GM23338 (cell line): ENCODE data around the gene SLC27A3. TPM values are rescaled to one million over a fixed set of nuclear protein-coding genes. Genes with fewer than 3 reads are reported as not detected.

ENCODE experiments used
- ATAC-seq: fragments of 200-7000 bp; cut with Tn5 transposase; 3 replicates; pipeline ENCODE4 v1.9.1; 2020
- DNase-seq: peaks from one replicate; pipeline ENCODE4 v3.0.0-alpha.2; 2015; ENCODE audit warnings: low spot score
- H2AFZ ChIP-seq: fragments of 200-600 bp; sonication (generic); 2 replicates; pipeline ENCODE4 v1.8.0; 2016; ENCODE audit warnings: antibody characterized with exemption, mild to moderate bottlenecking, moderate library complexity
- H3F3A ChIP-seq: fragments of 200-600 bp; sonication (generic); replicated peaks from 2 replicates; pipeline ENCODE4 v1.8.0; 2017; ENCODE audit warnings: antibody characterized with exemption, mixed run types, low read depth
- H3K27ac ChIP-seq: fragments of 200-600 bp; sonication (generic); 2 replicates; pipeline ENCODE4 v1.6.1; 2016; ENCODE audit warnings: low read depth
- H3K27me3 ChIP-seq: fragments of 200-600 bp; sonication (generic); 2 replicates; pipeline ENCODE4 v1.8.0; 2016; ENCODE audit warnings: mild to moderate bottlenecking, mixed run types, moderate library complexity; ENCODE audit not compliant: insufficient read depth
- H3K36me3 ChIP-seq: fragments of 200-600 bp; sonication (generic); 2 replicates; pipeline ENCODE4 v1.8.0; 2016; ENCODE audit warnings: mild to moderate bottlenecking; ENCODE audit not compliant: insufficient read depth
- H3K4me1 ChIP-seq: fragments of 200-600 bp; sonication (generic); 2 replicates; pipeline ENCODE4 v1.8.0; 2016; ENCODE audit warnings: mild to moderate bottlenecking, moderate library complexity; ENCODE audit not compliant: insufficient read depth
- H3K4me2 ChIP-seq: fragments of 200-600 bp; sonication (generic); 2 replicates; pipeline ENCODE4 v1.7.1; 2017; ENCODE audit warnings: mixed run types
- H3K4me3 ChIP-seq: fragments of 200-600 bp; sonication (generic); 2 replicates; pipeline ENCODE4 v1.6.1; 2016; ENCODE audit warnings: mixed run types
- H3K79me2 ChIP-seq: fragments of 200-600 bp; sonication (generic); replicated peaks from 2 replicates; pipeline ENCODE4 v1.8.0; 2017; ENCODE audit warnings: mild to moderate bottlenecking; ENCODE audit not compliant: insufficient read depth
- H3K9me2 ChIP-seq: fragments of 200-600 bp; sonication (generic); 2 replicates; pipeline ENCODE4 v1.8.0; 2017; ENCODE audit not compliant: insufficient read depth
- H4K20me1 ChIP-seq: fragments of 200-600 bp; sonication (generic); replicated peaks from 2 replicates; pipeline ENCODE4 v1.8.0; 2017; ENCODE audit warnings: mild to moderate bottlenecking; ENCODE audit not compliant: insufficient read depth
- H3K27ac Mint-ChIP-seq: 2 replicates; pipeline ENCODE4 v1.8.0; 2020; ENCODE audit warnings: inconsistent platforms, mild to moderate bottlenecking, moderate library complexity, mixed read lengths
- H3K27me3 Mint-ChIP-seq: 3 replicates; pipeline ENCODE4 v1.8.0; 2022; ENCODE audit warnings: low read depth, mild to moderate bottlenecking, moderate library complexity, mixed read lengths, inconsistent platforms; ENCODE audit not compliant: insufficient read depth, poor library complexity
- H3K36me3 Mint-ChIP-seq: 3 replicates; pipeline ENCODE4 v1.8.0; 2021; ENCODE audit warnings: low read depth, mild to moderate bottlenecking, inconsistent platforms, moderate library complexity, mixed read lengths
- H3K4me1 Mint-ChIP-seq: 3 replicates; pipeline ENCODE4 v1.8.0; 2020; ENCODE audit warnings: mild to moderate bottlenecking, inconsistent platforms, mixed read lengths
- H3K4me3 Mint-ChIP-seq: 3 replicates; pipeline ENCODE4 v1.8.0; 2021; ENCODE audit warnings: moderate library complexity, mild to moderate bottlenecking, inconsistent platforms, mixed read lengths
- H3K9me3 Mint-ChIP-seq: 3 replicates; pipeline ENCODE4 v1.8.0; 2020; ENCODE audit warnings: moderate library complexity, mild to moderate bottlenecking, inconsistent platforms, mixed read lengths
- CREB1 ChIP-seq: fragments of 250-450 bp; sonication (Bioruptor Pico); IDR thresholded peaks from 2 replicates; pipeline ENCODE4 v1.5.0; 2020; ENCODE audit warnings: low read depth, mild to moderate bottlenecking, moderate library complexity
- CTCF ChIP-seq, 2 experiments: fragments of 200-600 bp in 1 of 2; sonication (generic) in 1 of 2; conservative IDR thresholded peaks; 2 replicates each; pipeline versions ENCODE4 v1.5.1 to v1.6.1; 2016 to 2017; ENCODE audit warnings: antibody characterized with exemption in 2 of 2, low read depth in 2 of 2, mild to moderate bottlenecking in 2 of 2, moderate library complexity in 1 of 2
- ETS1 ChIP-seq: IDR thresholded peaks from 2 replicates; pipeline ENCODE4 v1.6.1; 2016; ENCODE audit warnings: antibody characterized with exemption
- EZH2 ChIP-seq: fragments of 200-600 bp; sonication (generic); IDR thresholded peaks from one replicate; pipeline ENCODE4 v1.8.0; 2017; ENCODE audit warnings: antibody characterized with exemption, mild to moderate bottlenecking, low read depth; ENCODE audit not compliant: unreplicated experiment
- EZH2phosphoT487 ChIP-seq: fragments of 200-600 bp; sonication (generic); IDR thresholded peaks from one replicate; pipeline ENCODE4 v1.8.1; 2018; ENCODE audit warnings: antibody characterized with exemption; ENCODE audit not compliant: unreplicated experiment
- JUNB ChIP-seq: IDR thresholded peaks from one replicate; pipeline ENCODE4 v1.6.1; 2016; ENCODE audit warnings: antibody characterized with exemption; ENCODE audit not compliant: unreplicated experiment
- NANOG ChIP-seq: IDR thresholded peaks from 2 replicates; pipeline ENCODE4 v1.6.1; 2016; ENCODE audit warnings: antibody characterized with exemption, borderline replicate concordance
- POLR2AphosphoS5 ChIP-seq: IDR thresholded peaks from 2 replicates; pipeline ENCODE4 v1.6.1; 2016; ENCODE audit warnings: antibody characterized with exemption, low read depth
- STAT1 ChIP-seq: IDR thresholded peaks from one replicate; pipeline ENCODE4 v1.6.1; 2016; ENCODE audit warnings: antibody characterized with exemption; ENCODE audit not compliant: unreplicated experiment
- ZNF114 ChIP-seq: fragments of 250-450 bp; sonication (Bioruptor Pico); IDR thresholded peaks from 2 replicates; pipeline ENCODE4 v1.5.0; 2020; ENCODE audit warnings: mild to moderate bottlenecking, moderate library complexity
- ZNF331 ChIP-seq: fragments of 250-450 bp; sonication (Bioruptor Pico); IDR thresholded peaks from 2 replicates; pipeline ENCODE4 v1.5.0; 2020; ENCODE audit warnings: low read depth, mild to moderate bottlenecking, moderate library complexity
- ZNF462 ChIP-seq: fragments of 250-450 bp; sonication (Bioruptor Pico); IDR thresholded peaks from 2 replicates; pipeline ENCODE4 v1.5.0; 2020; ENCODE audit warnings: mild to moderate bottlenecking, moderate library complexity
- polyA plus RNA-seq: library from polyadenylated mRNA; unstranded; fragments of >200 nt; fragmentation: Nextera tagmentation; extraction: Ambion mirVana; gene quantifications from 2 replicates; pipeline ENCODE4 v1.2.1, GENCODE V29; 2016
- total RNA-seq: library from RNA; depleted of rRNA; stranded (reverse); fragments of >200 nt; shearing (Covaris generic); gene quantifications from 2 replicates; pipeline ENCODE4 v1.2.3, GENCODE V29; 2014
- TF ChIP-seq, protein P1 (sequence below): IDR thresholded peaks from one replicate; pipeline ENCODE4 v1.6.1; 2018; ENCODE audit warnings: antibody characterized with exemption; ENCODE audit not compliant: unreplicated experiment

Gene SLC27A3
- total and polyA plus RNA-seq, 2 experiments from 2014 or later: 24.2 to 26.3 TPM

DNA sequence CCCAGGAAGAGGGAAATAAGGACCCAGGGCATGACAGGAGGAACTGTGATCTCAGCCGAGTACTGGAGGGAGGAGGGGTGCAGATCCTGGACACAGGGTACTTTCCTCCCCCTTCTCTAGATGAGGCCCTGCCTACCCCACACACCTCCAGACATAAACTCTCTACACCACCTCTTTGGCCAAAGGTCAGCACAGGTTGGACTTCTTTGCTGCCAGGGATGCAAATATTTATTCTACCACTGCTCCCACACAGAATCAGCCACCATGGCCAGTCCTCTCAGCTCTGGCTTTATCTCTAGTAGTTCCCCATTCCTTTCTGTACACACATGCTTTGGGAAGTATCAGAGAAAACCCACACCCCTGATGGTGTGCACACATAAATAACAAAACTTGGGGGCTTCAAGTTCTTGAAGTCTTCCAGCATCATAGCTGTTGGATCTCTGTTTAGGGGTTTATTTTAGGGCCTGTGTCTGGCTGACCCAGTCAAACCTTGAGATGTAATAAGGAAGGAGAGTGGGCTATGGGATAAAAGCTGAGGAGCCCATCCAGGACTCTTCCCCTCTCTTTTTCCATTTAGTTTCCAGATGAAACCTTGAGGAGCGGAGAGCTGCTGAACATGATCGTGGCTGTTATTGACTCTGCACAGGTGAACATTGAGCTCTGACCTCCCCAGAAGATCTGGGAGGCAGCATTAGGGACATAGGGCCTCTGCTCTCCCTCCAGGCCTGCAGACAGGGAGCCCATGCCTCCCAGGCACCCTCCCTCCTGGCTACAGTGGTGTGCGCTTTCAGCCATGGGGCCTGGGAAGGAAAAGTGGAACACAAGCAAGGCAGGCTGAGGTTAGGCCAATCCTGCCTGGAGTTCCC is 6.7 kb upstream of the SLC27A3 start:
- H3K27ac Mint-ChIP-seq: no peak overlapping the region; the same call in 1 of the 2 replicates

More for the DNA sequence above, 6.7 kb upstream of the SLC27A3 start:
- no peak overlapping the region for H3K27ac ChIP-seq
- peaks cover 15% of the 10 kb centered on the region for H3K27me3 Mint-ChIP-seq
- H3K36me3 ChIP-seq: peaks cover 32% of the 10 kb centered on the region
- H3K79me2 ChIP-seq: no peaks in the 10 kb centered on the region
- no peak overlapping the region for H3K4me3 Mint-ChIP-seq
- no peaks in the 10 kb centered on the region for H3K27me3 ChIP-seq
- TF ChIP-seq EZH2phosphoT487 (no peak), CREB1 (CRISPR knock-in tag) (no peak), NANOG (no peak), ETS1 (no peak), ZNF462 (no peak), CTCF (conservative IDR thresholded peaks at IDR 0.05; ENCODE audit: low read depth in 2 of 2) (no peak), EZH2 (no peak), ZNF331 (CRISPR knock-in tag) (no peak), STAT1 (no peak), POLR2AphosphoS5 (no peak), JUNB (no peak), ZNF114 (CRISPR knock-in tag) (no peak)
- TF ChIP-seq, protein P1, sequence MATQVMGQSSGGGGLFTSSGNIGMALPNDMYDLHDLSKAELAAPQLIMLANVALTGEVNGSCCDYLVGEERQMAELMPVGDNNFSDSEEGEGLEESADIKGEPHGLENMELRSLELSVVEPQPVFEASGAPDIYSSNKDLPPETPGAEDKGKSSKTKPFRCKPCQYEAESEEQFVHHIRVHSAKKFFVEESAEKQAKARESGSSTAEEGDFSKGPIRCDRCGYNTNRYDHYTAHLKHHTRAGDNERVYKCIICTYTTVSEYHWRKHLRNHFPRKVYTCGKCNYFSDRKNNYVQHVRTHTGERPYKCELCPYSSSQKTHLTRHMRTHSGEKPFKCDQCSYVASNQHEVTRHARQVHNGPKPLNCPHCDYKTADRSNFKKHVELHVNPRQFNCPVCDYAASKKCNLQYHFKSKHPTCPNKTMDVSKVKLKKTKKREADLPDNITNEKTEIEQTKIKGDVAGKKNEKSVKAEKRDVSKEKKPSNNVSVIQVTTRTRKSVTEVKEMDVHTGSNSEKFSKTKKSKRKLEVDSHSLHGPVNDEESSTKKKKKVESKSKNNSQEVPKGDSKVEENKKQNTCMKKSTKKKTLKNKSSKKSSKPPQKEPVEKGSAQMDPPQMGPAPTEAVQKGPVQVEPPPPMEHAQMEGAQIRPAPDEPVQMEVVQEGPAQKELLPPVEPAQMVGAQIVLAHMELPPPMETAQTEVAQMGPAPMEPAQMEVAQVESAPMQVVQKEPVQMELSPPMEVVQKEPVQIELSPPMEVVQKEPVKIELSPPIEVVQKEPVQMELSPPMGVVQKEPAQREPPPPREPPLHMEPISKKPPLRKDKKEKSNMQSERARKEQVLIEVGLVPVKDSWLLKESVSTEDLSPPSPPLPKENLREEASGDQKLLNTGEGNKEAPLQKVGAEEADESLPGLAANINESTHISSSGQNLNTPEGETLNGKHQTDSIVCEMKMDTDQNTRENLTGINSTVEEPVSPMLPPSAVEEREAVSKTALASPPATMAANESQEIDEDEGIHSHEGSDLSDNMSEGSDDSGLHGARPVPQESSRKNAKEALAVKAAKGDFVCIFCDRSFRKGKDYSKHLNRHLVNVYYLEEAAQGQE: no peak
- H2AFZ ChIP-seq: no peak overlapping the region
- no peak overlapping the region for H3K4me3 ChIP-seq
- ATAC-seq (no peak), DNase-seq (no peak)
- peaks cover 6% of the 10 kb centered on the region for H3F3A ChIP-seq
- no peak overlapping the region for H3K4me2 ChIP-seq
- peaks cover 27% of the 10 kb centered on the region for H3K4me1 Mint-ChIP-seq
- H3K4me1 ChIP-seq: peaks cover 7% of the 10 kb centered on the region; the same call in 1 of the 2 replicates
- peaks cover 90% of the 10 kb centered on the region for H3K36me3 Mint-ChIP-seq
- peaks cover 3% of the 10 kb centered on the region; the same call in 1 of the 2 replicates for H4K20me1 ChIP-seq
- no peaks in the 10 kb centered on the region for H3K9me3 Mint-ChIP-seq
- no peaks in the 10 kb centered on the region for H3K9me2 ChIP-seq
